Karpas-422 (cell line): ENCODE data around the gene SUSD4. TPM values are rescaled to one million over a fixed set of nuclear protein-coding genes. Genes with fewer than 3 reads are reported as not detected.

Experiments
- DNase-seq: peaks from one replicate; pipeline ENCODE4 v3.0.0-alpha.2; 2015
- H2AFZ ChIP-seq: fragments of 200-600 bp; sonication (generic); 2 replicates; pipeline ENCODE4 v1.6.1; 2014; ENCODE audit warnings: antibody characterized with exemption, low read length, mixed read lengths
- H3K27ac ChIP-seq: fragments of 200-600 bp; sonication (generic); 2 replicates; pipeline ENCODE4 v1.5.1; 2014; ENCODE audit warnings: mild to moderate bottlenecking, low read length, moderate library complexity
- H3K27me3 ChIP-seq: fragments of 200-600 bp; sonication (generic); 2 replicates; pipeline ENCODE4 v1.6.1; 2014; ENCODE audit warnings: low read length, mixed read lengths
- H3K36me3 ChIP-seq: fragments of 200-600 bp; sonication (generic); 2 replicates; pipeline ENCODE4 v1.6.1; 2014; ENCODE audit warnings: low read length, mixed read lengths; ENCODE audit not compliant: insufficient read depth
- H3K4me1 ChIP-seq: fragments of 200-600 bp; sonication (generic); 2 replicates; pipeline ENCODE4 v1.6.1; 2014; ENCODE audit warnings: mild to moderate bottlenecking, low read length, mixed read lengths
- H3K4me2 ChIP-seq: fragments of 200-600 bp; sonication (generic); 2 replicates; pipeline ENCODE4 v1.6.1; 2014; ENCODE audit warnings: low read length, low read depth, mild to moderate bottlenecking; ENCODE audit not compliant: poor library complexity, severe bottlenecking
- H3K4me3 ChIP-seq: fragments of 200-600 bp; sonication (generic); 2 replicates; pipeline ENCODE4 v1.5.1; 2014; ENCODE audit warnings: mild to moderate bottlenecking, antibody characterized with exemption, low read length, mixed read lengths
- H3K79me2 ChIP-seq: fragments of 200-600 bp; sonication (generic); 2 replicates; pipeline ENCODE4 v1.6.1; 2014; ENCODE audit warnings: mild to moderate bottlenecking, low read length, mixed read lengths
- H3K9ac ChIP-seq: fragments of 200-600 bp; sonication (generic); 2 replicates; pipeline ENCODE4 v1.6.0; 2014; ENCODE audit warnings: low read length
- H3K9me2 ChIP-seq: fragments of 200-600 bp; sonication (generic), shearing (Covaris generic); replicated peaks from 2 replicates; pipeline ENCODE4 v1.6.0; 2014; ENCODE audit warnings: mild to moderate bottlenecking, low read length, moderate library complexity; ENCODE audit not compliant: insufficient read depth
- H3K9me3 ChIP-seq: fragments of 300-700, 200-600 bp; sonication (generic); 2 replicates; pipeline ENCODE4 v1.6.1; 2014; ENCODE audit warnings: low read length, mixed read lengths
- H4K20me1 ChIP-seq: fragments of 200-600 bp; sonication (generic); 2 replicates; pipeline ENCODE4 v1.6.1; 2014; ENCODE audit warnings: mild to moderate bottlenecking, antibody characterized with exemption, low read length, low read depth; ENCODE audit not compliant: insufficient read depth
- total RNA-seq: library from RNA; depleted of rRNA; stranded (reverse); fragments of >200 nt; shearing (Covaris generic); gene quantifications from 2 replicates; pipeline ENCODE4 v1.2.3, GENCODE V29; 2014; ENCODE audit warnings: low replicate concordance

The SUSD4 gene
- total RNA-seq, 1 experiment from 2014 or later = 0.34 TPM

DNA sequence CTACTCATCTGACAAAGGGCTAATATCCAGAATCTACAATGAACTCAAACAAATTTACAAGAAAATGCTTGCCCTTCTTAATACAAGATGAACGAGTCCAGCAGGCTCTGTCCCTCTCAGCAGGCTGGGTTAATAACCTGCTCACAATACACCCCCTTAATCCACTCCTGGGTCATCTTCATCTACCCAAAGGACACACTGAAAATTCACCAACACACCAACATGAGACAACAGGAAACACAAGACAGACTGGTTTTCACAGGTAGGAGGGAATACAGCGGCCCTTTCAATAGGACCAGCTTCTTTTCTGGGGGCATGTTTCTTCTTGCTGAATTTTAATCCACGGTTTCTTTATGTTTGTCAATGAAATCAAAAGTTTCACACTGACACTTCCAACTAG, 44.6 kb downstream of the SUSD4 start:
- Histone ChIP-seq H3K9me3 (no peaks in the 10 kb centered on the region), H3K9me2 (no peaks in the 10 kb centered on the region), H3K9ac (no peak overlapping the region), H4K20me1 (no peaks in the 10 kb centered on the region), H3K36me3 (no peaks in the 10 kb centered on the region), H3K27ac (no peak overlapping the region), H3K4me1 (peaks cover 5% of the 10 kb centered on the region), H3K4me3 (no peak overlapping the region), H3K4me2 (no peak overlapping the region), H3K27me3 (no peaks in the 10 kb centered on the region), H3K79me2 (no peaks in the 10 kb centered on the region), H2AFZ (no peak overlapping the region)
- no peak for DNase-seq

DNA sequence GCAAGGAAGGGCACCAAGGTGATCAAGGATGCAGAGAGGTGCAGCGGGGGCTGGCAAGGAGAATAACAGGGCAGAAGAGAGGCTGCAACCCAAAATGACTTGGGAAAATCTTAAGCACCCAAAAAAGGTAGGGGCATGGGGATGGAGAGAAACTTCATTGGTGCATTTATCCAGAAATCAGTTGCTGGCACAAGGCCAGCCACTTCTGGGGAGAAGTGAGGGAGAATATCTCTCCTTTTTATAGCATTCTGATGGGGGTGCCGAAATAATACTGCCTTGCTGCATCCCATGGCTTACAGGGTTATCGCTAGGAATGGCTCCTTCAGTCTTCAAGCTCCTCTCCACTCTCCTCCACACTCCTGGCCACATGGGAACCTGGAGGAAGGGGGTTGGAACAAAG, 47.9 kb downstream of the SUSD4 start:
- Histone ChIP-seq H3K4me3 (no peak overlapping the region), H3K4me2 (no peak overlapping the region), H3K4me1 (no peaks in the 10 kb centered on the region), H3K79me2 (no peaks in the 10 kb centered on the region), H3K27ac (no peak overlapping the region), H3K9me2 (no peaks in the 10 kb centered on the region), H3K36me3 (no peaks in the 10 kb centered on the region), H4K20me1 (no peaks in the 10 kb centered on the region), H2AFZ (no peak overlapping the region), H3K27me3 (no peaks in the 10 kb centered on the region), H3K9me3 (no peaks in the 10 kb centered on the region), H3K9ac (no peak overlapping the region)
- no peak for DNase-seq

DNA sequence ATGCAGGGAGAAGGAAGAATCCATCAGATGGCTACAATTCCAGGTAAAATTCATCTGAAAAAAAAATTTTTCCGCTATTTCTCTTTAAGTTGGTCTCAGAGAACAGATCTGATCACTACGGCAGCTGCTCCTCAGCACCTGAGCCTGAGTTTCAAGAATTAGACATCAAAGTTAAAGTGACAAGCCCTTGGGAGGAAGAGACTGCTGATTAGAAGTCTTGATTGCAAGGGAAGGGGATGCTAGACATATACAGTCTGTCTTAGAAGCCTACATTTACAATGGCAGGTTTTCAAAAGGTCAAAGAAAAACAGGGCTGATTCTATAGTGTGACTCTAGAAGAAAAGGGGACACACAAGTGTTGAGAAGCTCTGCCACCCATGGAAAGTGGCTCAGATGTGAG, 48.3 kb downstream of the SUSD4 start:
- H3K9me3 ChIP-seq = no peaks in the 10 kb centered on the region
- H3K27me3 ChIP-seq = no peaks in the 10 kb centered on the region
- H3K9me2 ChIP-seq = no peaks in the 10 kb centered on the region

DNA sequence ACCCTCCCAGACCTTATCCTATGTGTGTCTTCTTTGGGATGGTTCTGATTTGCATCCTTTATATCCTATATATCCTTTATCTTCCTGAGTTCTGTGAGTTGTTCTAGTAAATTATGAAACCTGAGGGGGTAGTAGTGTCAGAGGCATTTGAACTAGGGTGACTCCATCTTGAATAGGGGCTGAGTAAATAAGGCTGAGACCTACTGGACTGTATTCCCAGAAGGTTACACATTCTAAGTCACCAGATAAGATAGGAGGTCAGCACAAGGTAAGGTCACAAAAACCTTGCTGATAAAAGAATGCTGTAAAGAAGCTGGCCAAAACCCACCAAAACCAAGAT, 50.6 kb downstream of the SUSD4 start:
- H3K27me3 ChIP-seq = no peaks in the 10 kb centered on the region
- no peaks in the 10 kb centered on the region for H4K20me1 ChIP-seq
- no peak for DNase-seq
- no peak overlapping the region for H3K27ac ChIP-seq
- H3K79me2 ChIP-seq = no peaks in the 10 kb centered on the region
- no peak overlapping the region for H3K4me2 ChIP-seq
- H3K9me3 ChIP-seq = no peaks in the 10 kb centered on the region
- H3K9me2 ChIP-seq = no peaks in the 10 kb centered on the region
- H3K9ac ChIP-seq = no peak overlapping the region
- no peaks in the 10 kb centered on the region for H3K4me1 ChIP-seq
- no peaks in the 10 kb centered on the region for H3K36me3 ChIP-seq
- H3K4me3 ChIP-seq = no peak overlapping the region
- no peak overlapping the region for H2AFZ ChIP-seq

More for the DNA sequence above, 48.3 kb downstream of the SUSD4 start:
- no peak overlapping the region for H3K9ac ChIP-seq
- no peak overlapping the region for H3K4me3 ChIP-seq
- no peaks in the 10 kb centered on the region for H3K36me3 ChIP-seq
- H3K79me2 ChIP-seq = no peaks in the 10 kb centered on the region
- no peaks in the 10 kb centered on the region for H3K4me1 ChIP-seq
- H3K4me2 ChIP-seq = no peak overlapping the region
- no peak overlapping the region for H3K27ac ChIP-seq
- no peak overlapping the region for H2AFZ ChIP-seq
- no peak for DNase-seq
- no peaks in the 10 kb centered on the region for H4K20me1 ChIP-seq

DNA sequence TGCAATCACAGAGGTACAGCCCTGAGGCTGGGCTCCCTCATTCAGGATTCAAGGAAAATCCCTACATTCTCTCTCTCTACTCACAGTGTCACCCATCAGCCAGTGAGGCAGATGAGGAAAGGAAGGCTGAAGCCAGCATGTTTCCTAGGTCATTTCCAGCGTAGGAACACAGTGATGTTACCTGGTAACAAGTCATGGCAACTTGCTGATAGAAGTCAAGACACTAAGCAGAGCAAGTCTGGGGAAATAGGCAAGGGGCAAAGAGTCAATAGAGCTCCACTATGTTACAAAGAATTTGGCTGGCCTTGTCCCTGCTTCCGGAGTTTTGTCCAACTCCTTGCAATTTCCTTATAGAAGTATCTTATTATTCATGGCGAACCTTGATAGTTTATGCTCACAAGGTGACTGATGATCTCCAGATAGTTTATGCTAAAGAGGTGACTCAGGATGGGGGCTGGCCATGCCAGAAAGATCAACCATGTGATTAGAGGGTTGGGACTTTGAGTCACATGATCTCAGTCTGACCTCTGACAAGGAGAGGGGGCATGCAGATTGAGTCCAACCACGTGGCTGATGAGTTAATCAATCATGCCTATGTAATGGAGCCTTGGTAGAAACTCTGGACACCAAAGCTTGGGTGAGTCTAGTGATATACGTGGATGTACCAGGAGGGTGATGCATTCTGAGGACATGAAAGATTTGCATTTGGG, 51.1 kb downstream of the SUSD4 start:
- Histone ChIP-seq H3K36me3 (no peaks in the 10 kb centered on the region), H4K20me1 (no peaks in the 10 kb centered on the region), H3K9ac (no peak overlapping the region), H3K9me3 (no peaks in the 10 kb centered on the region), H3K4me2 (no peak overlapping the region), H3K4me1 (no peaks in the 10 kb centered on the region), H3K27ac (no peak overlapping the region), H2AFZ (no peak overlapping the region), H3K4me3 (no peak overlapping the region), H3K9me2 (no peaks in the 10 kb centered on the region), H3K79me2 (no peaks in the 10 kb centered on the region), H3K27me3 (no peaks in the 10 kb centered on the region)
- DNase-seq = no peak

DNA sequence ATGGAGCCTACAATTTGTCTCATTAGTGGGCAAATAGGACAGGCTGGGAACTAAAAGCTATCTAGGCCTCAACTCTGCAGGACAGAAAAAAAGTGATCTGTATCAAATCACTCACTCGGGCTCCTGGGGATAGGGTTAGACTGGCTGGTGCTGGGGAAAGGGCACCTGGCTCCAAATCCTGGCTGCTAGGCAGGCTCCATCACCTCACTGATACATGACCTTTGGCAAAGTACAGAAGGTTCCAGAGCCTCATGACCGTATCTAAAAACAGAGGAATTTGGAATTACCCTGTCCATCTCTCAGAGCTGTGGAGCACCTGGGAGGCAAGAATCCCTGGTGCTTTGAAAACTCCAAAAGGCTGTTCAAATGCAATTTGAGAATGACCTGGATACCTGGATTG, 51.7 kb downstream of the SUSD4 start:
- H3K9ac ChIP-seq = no peak overlapping the region
- no peak overlapping the region for H2AFZ ChIP-seq
- no peaks in the 10 kb centered on the region for H3K9me2 ChIP-seq
- no peak for DNase-seq
- no peaks in the 10 kb centered on the region for H3K36me3 ChIP-seq
- H3K9me3 ChIP-seq = no peaks in the 10 kb centered on the region
- H3K4me3 ChIP-seq = no peak overlapping the region
- no peaks in the 10 kb centered on the region for H4K20me1 ChIP-seq
- no peaks in the 10 kb centered on the region for H3K4me1 ChIP-seq
- H3K79me2 ChIP-seq = no peaks in the 10 kb centered on the region
- no peaks in the 10 kb centered on the region for H3K27me3 ChIP-seq
- no peak overlapping the region for H3K27ac ChIP-seq
- no peak overlapping the region for H3K4me2 ChIP-seq

DNA sequence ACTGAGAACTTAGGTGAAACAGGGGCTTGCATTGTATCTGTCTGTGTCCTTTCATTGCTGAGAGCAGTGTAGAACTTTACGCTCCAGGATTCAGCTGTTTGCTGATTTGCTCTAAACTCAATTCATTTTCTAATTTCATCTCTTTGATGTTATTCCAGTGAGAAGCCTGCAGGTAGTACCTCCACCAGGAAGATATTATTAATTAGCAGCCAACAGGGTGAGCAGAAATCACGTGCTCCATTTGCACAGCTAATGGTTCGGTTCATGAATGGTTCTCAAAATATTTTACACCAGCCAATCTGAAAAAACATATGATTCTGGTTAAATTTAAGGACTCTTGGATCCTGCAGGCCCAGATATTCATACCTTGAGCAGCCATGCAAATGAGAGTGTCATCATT, 52.1 kb downstream of the SUSD4 start:
- Histone ChIP-seq H3K9me3 (no peaks in the 10 kb centered on the region), H3K4me1 (no peaks in the 10 kb centered on the region), H3K9me2 (no peaks in the 10 kb centered on the region), H2AFZ (no peak overlapping the region), H3K4me2 (no peak overlapping the region), H3K27ac (no peak overlapping the region), H3K27me3 (no peaks in the 10 kb centered on the region), H4K20me1 (no peaks in the 10 kb centered on the region), H3K36me3 (no peaks in the 10 kb centered on the region), H3K4me3 (no peak overlapping the region), H3K9ac (no peak overlapping the region), H3K79me2 (no peaks in the 10 kb centered on the region)
- no peak for DNase-seq

DNA sequence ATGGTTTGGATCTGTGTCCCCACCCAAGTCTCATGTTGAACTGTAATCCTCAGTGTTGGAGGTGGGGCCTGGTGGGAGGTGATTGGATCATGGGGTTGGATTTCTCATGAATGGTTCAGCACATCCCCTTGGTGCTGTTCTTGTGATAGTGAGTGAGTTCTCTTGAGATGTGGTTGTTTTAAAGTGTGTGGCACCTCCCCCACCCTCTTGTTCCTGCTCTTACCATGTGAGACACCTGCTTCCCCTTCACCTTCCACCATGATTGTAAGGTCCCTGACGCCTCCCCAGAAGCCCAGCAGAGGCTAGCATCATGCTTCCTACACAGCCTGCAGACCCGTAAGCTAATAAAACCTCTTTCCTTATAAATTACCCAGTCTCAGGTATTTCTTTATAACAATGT, 55.8 kb downstream of the SUSD4 start:
- H3K27ac ChIP-seq = no peak overlapping the region
- H3K9me2 ChIP-seq = no peaks in the 10 kb centered on the region
- no peaks in the 10 kb centered on the region for H4K20me1 ChIP-seq
- H3K4me3 ChIP-seq = no peak overlapping the region
- H3K9ac ChIP-seq = no peak overlapping the region
- no peaks in the 10 kb centered on the region for H3K79me2 ChIP-seq
- no peak overlapping the region for H3K4me2 ChIP-seq
- H3K27me3 ChIP-seq = no peaks in the 10 kb centered on the region
- no peak overlapping the region for H2AFZ ChIP-seq
- no peaks in the 10 kb centered on the region for H3K9me3 ChIP-seq
- H3K36me3 ChIP-seq = no peaks in the 10 kb centered on the region
- H3K4me1 ChIP-seq = peaks cover 4% of the 10 kb centered on the region; the same call in 1 of the 2 replicates
- no peak for DNase-seq

DNA sequence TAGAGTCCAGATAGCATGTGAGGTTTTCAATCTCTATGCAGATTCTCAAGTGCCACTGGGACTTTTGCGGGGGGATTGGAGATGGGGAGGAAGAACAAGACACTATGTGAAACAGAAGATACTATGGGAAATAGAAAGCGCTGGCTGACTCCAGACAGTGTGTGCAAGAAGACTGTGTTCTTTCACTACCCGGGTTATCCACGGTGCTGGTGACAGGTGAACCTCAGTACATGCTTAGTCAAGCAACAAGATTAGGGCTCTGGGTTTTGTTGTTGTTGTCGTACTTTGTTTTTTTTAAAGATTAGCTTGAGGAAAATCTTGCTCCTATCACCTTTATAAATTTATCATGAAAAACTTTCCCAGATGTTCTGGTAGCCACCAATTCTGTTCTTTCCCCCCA, 56.4 kb downstream of the SUSD4 start:
- Histone ChIP-seq H3K9ac (no peak overlapping the region), H3K4me1 (peaks cover 4% of the 10 kb centered on the region; the same call in 1 of the 2 replicates), H4K20me1 (no peaks in the 10 kb centered on the region), H3K79me2 (no peaks in the 10 kb centered on the region), H3K9me3 (no peaks in the 10 kb centered on the region), H3K36me3 (no peaks in the 10 kb centered on the region), H3K4me2 (no peak overlapping the region), H3K9me2 (no peaks in the 10 kb centered on the region), H3K27me3 (no peaks in the 10 kb centered on the region), H3K4me3 (no peak overlapping the region), H2AFZ (no peak overlapping the region), H3K27ac (no peak overlapping the region)
- DNase-seq = no peak
